Right lobe of liver (tissue), 4 donors: ENCODE results near the gene GRM7.

Source experiments
- POLR2A ChIP-seq: fragments of 450-650 bp; IDR thresholded peaks from one replicate; pipeline ENCODE4 v1.6.1; 2017; ENCODE audit warnings: antibody characterized with exemption, mild to moderate bottlenecking
- TF ChIP-seq, protein P1 (sequence below), 4 donors: fragments of 200-600 bp in 3 of 4; fragments of 450-650 bp in 1 of 4; IDR thresholded peaks; one replicate each; pipeline versions ENCODE4 v1.5.1 to v1.8.0; 2016 to 2022; ENCODE audit warnings: antibody characterized with exemption in 4 of 4, mild to moderate bottlenecking in 2 of 4
- donor health status: DM: no; HTN: no; CAD: no.
- donor health status: DM: no; HTN: no; CAD: no.
- donor health status: DM: no; HTN: yes; CAD: no.

DNA sequence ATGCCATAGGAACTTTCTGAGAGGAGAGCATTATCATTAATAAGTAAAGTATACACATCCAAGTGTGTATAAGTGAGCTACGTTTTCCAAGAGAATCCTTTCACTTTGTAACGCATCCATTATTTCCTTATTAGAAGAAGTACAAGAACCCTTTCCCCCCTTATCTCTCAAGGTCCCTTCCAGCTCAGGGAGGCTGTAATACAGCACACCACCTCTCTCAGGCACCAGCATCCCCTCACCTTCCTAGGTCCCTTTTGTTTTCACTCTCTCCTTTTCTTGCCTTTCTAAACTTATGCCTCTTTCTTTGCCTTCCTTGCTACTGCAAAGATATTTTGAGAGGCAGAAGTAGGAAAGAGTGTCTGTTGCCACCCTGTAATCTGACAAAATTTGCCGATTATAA is 446.0 kb downstream of the GRM7 start:
- no peak for TF ChIP-seq POLR2A
- TF ChIP-seq, protein P1, sequence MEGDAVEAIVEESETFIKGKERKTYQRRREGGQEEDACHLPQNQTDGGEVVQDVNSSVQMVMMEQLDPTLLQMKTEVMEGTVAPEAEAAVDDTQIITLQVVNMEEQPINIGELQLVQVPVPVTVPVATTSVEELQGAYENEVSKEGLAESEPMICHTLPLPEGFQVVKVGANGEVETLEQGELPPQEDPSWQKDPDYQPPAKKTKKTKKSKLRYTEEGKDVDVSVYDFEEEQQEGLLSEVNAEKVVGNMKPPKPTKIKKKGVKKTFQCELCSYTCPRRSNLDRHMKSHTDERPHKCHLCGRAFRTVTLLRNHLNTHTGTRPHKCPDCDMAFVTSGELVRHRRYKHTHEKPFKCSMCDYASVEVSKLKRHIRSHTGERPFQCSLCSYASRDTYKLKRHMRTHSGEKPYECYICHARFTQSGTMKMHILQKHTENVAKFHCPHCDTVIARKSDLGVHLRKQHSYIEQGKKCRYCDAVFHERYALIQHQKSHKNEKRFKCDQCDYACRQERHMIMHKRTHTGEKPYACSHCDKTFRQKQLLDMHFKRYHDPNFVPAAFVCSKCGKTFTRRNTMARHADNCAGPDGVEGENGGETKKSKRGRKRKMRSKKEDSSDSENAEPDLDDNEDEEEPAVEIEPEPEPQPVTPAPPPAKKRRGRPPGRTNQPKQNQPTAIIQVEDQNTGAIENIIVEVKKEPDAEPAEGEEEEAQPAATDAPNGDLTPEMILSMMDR (IDR thresholded peaks at IDR 0.05), result no peak
